Activated gamma-delta T cell (primary cell): ENCODE measurements around the gene PRRT1.
"Not testable (repeated sequence)": the region's sequence is repeated elsewhere in the genome, so short reads cannot be mapped to it uniquely, and the experiment has no call there.

Source experiments
- DNase-seq: peaks from one replicate; lab custom pipeline; 2025; lab: John Stamatoyannopoulos, UW

The PRRT1 gene

DNA sequence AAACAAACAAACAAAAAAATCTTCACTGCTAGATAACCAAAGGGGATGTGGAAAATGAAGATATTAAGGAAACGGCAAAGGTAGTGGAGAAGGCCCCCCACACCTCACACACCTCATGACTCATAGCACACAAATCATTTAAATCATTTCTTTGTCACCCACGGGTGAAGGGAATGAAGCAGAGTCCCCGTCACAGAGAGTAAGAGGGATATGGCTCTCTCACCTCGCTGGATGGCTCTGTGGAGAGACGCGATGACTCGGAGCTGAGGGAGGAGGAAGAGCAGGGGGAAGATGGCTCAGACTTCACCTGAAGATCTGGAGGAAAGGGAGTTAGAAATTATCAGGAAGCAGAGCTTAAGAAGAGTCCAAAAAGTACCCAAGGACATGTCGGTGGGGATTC is 24.9 kb downstream of the PRRT1 start:
- no peak for DNase-seq

DNA sequence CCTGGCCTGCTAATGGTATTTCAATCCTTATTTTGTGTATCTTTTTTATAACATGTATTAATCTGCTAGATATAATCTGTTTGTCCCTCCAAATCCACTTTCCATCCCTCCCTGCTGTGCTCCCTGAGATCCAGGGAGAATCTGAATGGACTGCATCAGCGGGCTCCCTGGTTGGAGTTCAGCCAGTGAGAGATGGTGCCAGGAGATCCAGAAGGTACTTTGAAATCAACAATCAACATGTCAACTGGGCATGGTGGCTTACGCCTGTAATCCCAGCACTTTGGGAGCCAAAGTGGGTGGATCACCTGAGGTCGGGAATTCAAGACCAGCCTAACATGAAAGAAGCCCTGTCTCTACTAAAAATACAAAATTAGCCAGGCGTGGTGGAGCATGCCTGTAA is 28.1 kb downstream of the PRRT1 start:
- DNase-seq: no peak

DNA sequence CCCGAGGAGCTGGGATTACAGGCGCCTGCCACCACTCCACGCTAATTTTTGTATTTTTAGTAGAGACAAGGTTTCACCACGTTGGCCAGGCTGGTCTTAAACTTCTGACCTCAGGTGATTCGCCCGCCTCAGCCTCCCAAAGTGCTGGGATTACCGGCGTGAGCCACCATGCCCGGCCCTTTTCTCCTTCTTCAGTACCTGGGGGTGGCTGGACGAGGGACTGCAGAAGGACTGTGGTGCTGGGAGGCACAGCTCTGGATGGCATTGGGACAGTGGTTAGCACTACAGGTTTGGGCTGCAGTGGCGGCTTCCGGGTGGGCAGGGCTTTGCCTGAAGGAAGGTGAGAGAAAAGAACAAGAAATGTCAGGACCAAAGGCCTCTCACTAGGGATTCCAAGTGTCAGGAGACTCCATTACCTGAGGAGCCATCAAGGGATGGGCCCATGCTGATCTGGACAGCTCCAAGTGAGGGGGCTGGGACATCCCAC is 31.1 kb downstream of the PRRT1 start:
- DNase-seq: no peak

DNA sequence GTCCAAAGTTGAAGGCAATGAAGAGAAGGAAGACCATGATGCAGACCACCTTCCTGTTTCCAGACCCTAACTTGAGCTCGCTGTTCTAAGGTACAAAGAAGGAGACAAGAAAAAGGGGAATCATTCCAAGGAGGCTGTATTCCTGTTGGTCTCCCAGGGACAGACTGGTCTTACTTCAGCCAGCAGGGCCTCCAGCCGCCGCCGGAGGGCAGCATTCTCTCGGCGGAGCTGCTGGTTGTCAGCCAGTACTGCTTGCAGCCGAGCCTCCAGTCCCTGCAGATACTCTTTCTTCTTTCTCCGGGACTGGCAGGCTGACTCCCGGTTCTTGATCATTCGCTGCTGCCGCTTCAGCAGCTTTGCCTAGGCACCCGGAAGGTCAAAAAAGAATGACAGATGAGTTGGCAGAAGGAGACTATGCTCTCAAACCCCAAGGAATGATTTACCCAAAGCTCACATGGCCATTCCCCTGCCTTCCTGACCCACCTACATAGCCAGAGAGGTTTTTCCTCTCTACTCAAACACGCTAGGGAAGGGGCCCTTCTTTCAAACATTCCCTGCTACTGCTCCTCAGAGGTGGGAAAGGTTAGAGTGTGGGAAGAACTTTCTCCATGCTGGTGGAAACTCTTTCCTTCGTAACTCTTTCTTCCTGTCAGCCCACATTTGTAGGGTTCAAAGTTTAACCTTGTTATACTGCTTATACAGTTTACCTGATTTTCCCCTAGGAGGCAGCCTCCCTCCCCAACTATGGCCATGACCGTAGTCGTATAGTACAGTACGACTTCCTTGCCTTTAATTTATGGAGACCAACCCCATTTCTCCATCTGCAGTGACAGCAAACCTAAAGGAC is 32.7 kb downstream of the PRRT1 start:
- DNase-seq: peak; percentile 38

DNA sequence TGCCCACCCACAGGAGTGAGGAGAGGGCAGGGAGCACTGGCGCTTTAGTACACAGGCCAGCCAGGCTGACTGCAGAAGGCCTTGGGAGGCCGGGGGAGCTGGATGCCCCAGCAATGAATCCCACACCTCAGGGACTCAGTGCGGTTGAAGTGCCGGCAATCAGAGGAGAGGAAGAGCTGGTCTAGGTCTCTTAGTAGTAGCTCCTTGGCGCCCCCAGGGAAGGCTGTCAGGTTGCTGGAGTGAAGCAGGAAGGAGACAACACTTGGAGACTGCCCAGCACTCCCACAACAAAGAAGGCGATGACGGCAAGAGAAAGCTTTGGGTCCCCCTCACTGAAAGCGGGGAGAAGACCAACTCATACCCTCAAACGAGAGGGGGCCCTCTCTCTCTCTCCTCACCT is 34.3 kb downstream of the PRRT1 start:
- DNase-seq: no peak

DNA sequence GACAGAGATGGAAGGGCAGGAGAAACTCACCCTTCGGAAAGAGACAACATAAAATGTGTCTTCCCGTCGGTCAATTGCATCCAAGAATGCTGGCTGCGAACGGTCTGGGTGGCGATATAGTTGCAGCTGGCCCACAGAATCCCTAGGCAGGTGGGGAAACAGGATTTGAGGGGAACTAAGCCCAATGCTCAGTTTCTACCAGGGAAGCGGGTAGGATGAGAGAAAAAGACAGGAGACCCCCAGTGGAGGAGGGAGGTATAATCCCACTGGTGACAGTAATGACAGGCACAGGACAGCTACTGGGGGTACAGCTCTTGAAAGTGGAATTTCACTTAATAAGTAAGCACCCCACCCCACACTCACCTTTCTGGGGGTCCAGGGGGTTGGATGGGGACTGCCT is 35.1 kb downstream of the PRRT1 start:
- no peak for DNase-seq

DNA sequence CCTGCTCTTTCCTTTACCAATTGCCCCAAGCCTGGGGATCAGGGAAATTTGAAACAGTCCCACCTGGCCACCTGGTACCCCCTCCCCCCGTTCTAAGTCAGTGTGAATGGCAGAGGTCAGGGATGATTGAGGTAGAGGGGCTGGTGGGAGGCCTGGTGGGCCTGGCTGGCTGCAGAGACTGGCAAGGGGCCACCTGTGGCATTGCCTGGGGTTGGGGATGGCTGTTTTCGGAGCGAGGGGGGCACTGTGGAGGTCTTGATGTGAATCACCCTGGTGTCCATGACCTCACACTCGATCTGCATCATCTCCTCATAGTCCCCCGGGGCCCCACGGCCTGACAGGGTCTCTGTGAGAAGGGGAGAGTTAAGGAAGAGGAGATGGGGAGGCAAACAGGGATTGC is 36.1 kb downstream of the PRRT1 start:
- DNase-seq: no peak

DNA sequence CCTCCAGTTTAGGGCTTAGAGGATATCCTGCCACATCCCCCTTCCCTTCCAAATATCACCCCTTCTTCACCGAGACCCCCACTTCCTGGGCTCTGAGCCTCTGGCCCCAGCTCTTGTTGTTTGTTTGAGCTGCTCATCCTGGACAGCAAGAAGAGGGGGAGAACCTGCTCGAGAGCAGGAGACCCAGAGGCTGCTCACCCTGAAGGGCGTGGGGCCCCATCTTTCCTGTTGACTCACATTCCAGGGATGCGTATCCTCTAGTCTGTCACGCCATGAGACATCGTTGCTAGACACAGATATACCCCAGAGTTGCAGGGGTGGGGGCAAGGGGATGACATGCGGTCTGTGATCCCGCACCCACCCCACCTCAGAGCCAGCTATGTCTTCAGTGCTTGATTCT is 36.9 kb downstream of the PRRT1 start:
- no peak for DNase-seq

DNA sequence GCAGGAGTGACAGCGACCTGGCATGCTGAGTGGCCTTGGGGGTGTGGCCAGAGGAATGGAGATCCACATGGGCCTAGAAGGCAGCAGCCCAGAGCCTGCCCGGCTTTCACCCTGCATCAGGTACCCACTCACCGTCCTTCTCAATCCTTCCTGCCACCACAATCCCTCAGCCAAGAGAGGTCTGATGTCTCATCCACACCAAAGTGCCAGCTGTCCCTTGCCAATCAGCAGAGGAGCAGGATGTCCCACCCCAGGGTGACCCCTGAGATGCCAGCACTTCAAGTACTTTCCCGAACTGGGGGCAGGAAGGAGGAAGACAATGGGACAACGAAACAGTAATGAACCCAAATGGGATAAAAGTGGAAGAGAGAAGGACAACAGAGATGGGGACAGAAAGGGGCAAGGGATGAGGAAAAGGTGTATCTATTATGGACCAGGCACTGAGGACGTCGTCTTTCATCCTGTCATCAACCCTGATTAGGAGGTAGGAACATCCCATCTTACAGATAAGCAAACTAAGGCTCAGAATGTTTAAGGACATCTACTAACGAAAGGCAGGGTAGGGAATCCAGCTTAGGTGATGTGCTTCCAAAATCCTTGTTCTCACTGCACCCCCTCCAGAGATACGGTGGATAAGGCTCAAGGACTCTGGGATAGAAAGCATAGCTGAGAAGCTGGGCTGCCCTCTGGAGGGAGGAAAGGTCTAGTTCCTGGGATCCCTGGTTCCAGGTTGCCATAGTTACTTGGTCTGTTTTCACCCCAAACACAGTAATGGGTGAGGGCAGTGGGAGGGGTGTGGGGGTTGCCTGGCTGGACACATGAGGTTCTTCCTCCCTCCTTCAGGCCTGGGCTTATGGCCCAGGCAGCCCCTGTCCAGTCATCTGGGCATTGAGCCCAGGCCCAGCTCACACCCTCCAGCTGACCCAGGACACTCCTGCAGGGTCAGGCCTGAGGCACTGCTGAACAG is 38.1 kb downstream of the PRRT1 start:
- no peak for DNase-seq

DNA sequence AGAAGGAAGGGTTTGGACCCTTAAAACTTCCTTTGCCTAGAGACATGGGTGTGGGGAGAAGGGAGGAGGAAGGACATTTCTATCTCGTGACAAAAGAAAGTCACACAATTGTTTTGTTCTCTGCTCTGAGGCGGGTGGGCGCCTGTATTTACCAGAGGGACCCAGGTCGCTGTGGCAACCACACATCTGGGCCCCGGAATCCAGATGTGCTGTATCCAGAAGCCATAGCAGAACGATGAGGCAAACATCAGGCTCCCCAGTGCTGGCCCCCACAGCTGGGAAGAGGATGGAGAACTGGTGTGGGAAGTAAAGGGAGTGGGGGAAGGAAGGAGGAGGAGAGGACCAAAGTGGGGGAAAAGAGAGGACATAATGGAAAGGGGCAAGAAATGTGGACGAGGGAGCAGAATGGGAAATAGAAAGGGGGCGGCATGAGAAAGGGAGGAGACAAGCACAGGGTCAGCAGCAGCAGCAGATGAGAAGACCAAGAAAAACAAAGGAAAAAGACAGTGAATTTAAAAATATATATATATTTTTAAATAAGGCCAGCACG is 39.2 kb downstream of the PRRT1 start:
- no peak for DNase-seq

DNA sequence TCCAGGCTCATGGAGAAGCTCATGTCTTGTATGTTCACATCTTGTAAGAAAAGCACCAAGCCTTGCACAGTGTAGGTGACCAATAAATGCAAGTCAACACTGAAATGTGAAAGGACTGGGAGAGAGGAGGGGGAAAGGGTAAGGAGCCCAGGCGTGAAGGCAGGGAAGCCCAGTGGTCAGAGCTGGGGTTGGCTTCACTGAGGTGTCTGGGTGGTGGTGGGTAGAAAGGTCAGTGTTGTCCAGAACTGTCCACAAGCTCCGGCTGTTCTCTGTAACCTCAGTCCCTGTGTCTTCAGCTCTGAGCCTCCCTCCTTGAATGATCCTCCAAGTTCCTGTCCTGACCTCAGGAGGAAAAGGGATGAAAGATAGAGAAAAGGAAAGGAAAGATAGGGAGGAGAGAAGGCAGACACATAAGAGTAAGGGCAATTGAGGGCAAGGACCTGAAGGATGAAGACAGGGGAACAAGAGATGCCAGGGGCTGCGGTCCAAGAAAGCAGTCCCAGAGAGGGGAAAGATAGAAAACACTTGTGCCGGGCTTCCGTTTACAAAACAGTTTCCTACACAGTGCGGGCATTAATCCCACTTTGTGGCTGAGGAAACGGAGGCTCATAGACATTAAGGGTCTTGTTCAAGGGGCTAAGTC is 40.2 kb downstream of the PRRT1 start:
- DNase-seq: no peak

DNA sequence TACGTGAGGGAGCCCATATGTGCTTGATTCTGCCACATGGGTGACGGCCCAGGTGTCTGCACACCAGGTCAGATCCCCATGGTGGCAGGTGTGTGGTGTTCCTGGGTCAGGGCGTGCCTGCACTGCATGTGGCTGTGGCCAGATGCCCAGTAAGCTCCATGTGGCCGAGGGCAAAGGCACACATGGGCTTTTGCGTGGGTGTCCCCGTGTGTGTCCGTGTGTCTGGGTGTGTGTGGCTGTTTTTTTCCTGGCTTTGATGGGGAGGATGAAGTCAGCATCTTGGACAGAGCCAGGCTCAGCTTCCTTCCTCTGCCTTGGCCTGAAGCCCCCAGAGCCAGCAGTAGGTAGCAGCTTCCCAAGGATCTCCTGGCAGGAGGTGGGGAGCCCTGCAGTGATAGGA is 41.1 kb downstream of the PRRT1 start:
- DNase-seq: no peak

DNA sequence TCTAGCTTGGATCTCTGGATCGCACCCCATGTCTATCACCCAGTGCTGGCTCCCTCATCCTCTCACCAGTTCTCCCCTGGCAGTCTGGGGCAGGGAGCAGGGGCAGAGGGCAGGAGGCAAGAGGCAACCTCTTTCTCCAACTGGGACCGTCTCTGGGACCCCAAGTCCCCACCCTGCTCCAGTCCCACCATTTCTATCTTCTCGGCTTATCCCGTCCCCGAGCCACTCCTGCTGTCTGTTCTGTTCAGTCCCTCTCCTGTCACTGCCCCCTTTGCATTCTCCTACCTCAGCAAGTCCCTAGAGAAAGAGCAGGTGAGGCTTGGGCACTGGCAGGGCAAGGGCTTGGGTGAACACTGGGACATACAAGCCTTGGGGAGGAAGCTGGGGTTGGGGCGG is 42.0 kb downstream of the PRRT1 start:
- DNase-seq: no peak

DNA sequence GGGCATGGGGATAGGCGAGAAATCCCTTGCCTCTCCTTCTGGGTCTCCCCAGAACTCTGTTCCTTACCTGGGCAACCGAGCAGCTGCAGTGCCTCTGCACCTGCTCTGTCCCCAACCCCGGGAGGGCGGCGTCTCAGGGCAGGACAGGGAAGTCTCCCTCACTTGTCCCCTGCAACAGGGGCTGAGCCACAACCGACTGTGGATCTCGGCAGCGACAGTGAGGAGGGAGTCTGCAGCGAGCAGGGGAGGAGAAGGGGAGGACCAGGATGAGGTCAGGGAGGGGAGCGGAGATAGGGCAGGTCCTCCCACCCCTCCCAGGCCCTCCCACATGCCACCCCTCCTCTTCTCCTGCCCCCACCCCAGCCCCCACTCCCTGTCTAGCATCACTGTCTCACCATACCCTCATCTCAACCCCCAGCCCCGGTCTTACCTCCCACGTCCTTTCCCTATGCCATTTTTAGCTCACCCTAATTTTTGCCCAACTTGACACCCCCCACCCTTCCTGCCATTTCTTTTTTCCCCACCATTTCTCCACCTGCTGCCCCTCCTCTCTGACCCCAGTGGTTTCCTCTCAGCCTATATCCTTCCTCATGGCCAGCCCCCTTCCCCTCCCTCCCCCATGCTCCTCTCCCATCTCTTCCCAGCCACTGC is 42.5 kb downstream of the PRRT1 start, which contains the start of gene TNXB:
Gene TNXB (minus strand): TSS at position 225 of the 651 bp plus-strand sequence. CDS start 11,140 bp downstream, outside the sequence.
- DNase-seq: no peak

DNA sequence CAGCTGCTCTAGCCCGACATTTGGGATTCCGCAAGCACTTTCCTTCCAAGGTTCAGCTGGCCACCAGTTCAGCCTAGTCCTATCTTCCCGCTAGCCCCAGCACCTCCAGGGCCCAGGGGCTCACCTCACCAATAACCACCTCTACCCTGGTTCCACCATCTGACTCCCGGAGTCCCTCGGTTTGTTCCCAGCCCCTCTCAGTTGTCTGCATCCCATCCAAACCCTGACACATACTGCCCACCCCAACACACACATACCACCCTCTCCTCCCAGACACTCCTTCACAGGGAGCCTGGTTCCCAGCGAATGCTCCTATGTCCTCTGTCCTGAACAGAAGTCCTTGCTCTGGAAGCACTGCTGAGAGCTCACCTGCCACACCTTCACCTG is 43.0 kb downstream of the PRRT1 start:
- no peak for DNase-seq

DNA sequence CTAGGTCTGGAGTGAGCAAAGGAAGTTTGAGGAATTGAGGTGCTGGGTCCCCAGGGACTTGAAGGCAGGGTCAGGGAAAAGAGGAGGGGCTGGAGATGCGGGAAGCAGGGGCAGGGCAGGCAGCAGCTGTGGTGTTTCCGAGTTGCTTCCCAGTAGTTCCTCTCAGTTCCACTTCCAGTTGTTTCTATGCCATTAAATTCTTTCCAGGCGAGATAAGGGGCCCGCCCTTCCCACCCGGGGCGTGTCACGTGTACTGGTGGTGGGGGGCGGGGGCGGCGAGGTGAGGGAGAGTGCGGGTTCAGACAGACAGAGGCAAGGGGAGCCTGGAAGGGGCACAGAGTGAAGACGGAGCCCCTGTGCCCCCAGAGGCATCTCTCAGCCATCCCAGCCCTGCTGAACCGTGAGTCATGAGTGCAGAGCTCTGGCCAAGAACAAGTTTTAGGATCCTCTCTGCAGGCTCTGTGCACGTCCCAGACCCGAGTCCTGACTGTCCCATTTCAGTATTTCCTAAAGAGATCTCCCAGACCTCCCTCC is 43.6 kb downstream of the PRRT1 start:
- DNase-seq: no peak

DNA sequence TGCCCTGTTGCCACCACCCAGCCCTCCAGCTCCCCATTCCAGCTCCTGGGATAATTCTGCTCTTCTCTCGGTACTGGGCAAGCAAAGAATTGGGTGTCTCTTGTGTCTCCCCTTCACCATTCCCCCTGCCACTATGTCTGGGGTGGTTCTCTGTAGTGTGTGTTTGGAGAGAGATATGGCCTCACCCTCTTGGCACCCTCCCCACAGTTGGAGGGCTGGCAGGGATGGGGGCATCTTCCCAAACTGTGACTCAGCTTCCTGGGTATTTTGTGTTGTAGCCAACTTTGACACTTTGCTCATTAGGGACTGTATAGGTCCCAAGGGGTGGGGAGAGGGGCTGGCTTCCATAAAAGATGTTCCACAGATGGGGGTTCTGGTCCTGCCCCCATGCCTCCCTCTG is 44.3 kb downstream of the PRRT1 start:
- no peak for DNase-seq

DNA sequence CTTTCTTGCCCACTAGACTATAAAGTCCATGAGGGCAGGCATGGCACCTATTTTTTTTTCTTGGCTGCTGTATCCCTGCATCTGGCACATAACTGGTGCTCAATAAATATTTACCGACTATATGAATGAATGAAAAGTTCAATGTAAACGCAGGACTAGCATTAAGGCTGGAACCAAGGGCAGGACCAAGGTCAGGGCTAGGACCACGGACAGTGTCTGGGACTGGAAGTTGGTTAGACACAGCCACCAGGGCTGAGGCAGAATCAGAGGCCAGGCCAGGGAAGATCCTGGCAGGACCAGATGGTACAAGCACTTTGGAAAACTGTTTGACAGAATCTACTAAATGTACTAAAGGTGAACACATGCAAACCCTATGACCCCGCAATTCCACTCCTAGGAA is 46.3 kb downstream of the PRRT1 start:
- DNase-seq: no peak

DNA sequence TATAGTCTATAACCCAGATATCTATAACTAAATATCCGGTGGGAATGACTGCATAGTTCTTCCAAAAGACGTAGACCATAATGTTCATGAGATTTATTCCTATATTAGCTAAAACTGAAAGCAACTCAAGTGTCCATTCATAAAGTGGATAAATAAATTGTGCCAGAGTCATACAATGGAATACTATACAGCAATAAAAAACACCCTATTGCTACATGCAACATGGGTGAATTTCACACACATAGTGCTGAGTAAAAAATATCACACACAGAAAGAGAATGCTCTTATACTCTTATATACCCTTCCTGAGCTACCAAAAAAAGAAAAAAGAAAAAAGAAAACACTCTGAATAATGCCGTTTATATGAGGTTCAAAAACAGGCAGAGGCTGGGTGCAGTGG is 49.5 kb downstream of the PRRT1 start:
- DNase-seq: no peak

DNA sequence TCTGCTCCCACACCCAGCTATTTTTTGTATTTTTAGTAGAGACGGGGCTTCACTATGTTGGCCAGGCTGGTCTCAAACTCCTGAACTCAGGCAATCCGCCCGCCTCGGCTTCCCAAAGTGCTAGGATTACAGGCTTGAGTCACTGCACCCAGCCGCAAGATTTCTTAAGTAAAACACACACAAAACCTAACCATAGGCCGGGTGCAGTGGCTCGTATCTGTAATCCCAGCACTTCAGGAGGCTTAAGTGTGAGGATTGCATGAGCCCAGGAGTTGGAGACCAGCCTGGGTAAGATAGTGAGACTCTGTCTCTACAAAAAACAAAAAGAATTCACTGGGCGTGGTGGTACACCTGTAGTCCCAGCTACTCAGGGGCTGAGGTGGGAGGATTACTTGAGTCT is 51.5 kb downstream of the PRRT1 start:
- DNase-seq: not testable (repeated sequence)
